ENCODE results near the gene SCARF2.

GRCh38 chr22:20444325-20444724 is 6.7 kb upstream of the SCARF2 start:
- TF ChIP-seq POLR2A (IDR thresholded peaks at IDR 0.05) = no peak
- TF ChIP-seq, protein P1, sequence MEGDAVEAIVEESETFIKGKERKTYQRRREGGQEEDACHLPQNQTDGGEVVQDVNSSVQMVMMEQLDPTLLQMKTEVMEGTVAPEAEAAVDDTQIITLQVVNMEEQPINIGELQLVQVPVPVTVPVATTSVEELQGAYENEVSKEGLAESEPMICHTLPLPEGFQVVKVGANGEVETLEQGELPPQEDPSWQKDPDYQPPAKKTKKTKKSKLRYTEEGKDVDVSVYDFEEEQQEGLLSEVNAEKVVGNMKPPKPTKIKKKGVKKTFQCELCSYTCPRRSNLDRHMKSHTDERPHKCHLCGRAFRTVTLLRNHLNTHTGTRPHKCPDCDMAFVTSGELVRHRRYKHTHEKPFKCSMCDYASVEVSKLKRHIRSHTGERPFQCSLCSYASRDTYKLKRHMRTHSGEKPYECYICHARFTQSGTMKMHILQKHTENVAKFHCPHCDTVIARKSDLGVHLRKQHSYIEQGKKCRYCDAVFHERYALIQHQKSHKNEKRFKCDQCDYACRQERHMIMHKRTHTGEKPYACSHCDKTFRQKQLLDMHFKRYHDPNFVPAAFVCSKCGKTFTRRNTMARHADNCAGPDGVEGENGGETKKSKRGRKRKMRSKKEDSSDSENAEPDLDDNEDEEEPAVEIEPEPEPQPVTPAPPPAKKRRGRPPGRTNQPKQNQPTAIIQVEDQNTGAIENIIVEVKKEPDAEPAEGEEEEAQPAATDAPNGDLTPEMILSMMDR (IDR thresholded peaks at IDR 0.05) = no peak

Measured in testis (tissue), 2 donors.